ENCODE results near the gene KLHDC10. TPM values are rescaled to one million over a fixed set of nuclear protein-coding genes. Genes with fewer than 3 reads are reported as not detected.
A peak's percentile ranks its signal among the peaks of the same experiment; 100 is the strongest.
"Not testable (repeated sequence)": the region's sequence is repeated elsewhere in the genome, so short reads cannot be mapped to it uniquely, and the experiment has no call there.

KLHDC10 gene
- polyA plus RNA-seq, 12 donors: 36.4 to 107 (median 47.9) TPM

DNA sequence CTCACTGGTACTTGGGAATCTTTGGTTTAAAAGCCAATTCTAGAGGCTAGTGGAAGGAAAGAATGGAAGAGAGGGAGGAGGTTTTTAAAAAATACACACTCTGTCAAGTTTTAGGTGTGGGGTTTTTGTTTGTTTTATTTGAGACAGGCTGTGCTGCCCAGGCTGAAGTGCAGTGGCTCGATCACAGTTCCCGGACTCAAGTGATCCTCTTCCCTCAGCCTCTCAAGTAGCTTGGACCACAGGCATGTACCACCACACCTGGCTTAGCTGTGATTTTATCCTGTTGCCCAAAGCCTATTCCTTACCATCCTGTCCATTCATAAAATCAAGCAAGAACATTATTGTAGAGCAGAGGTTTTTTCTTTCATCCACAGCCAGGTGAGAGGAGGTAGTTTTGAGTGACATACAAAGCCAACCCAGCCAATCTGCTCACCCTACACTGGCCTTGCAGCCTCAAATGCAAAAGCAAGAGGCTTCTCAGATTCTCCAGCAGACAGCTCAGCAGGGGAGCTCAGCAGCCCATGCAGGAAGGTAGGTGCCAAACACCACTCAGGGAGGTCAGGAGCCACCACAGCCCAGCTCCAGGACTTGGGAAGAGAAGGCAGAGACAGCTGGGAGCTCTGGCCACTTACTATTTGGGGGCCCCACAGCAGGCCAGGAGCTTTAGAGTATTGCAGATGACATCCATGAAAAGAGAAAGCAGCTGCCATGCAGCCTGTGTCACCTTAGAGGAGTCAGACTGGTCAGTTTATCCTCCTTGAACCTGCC, 69.0 kb downstream of the KLHDC10 start:
- no peak for DNase-seq

DNA sequence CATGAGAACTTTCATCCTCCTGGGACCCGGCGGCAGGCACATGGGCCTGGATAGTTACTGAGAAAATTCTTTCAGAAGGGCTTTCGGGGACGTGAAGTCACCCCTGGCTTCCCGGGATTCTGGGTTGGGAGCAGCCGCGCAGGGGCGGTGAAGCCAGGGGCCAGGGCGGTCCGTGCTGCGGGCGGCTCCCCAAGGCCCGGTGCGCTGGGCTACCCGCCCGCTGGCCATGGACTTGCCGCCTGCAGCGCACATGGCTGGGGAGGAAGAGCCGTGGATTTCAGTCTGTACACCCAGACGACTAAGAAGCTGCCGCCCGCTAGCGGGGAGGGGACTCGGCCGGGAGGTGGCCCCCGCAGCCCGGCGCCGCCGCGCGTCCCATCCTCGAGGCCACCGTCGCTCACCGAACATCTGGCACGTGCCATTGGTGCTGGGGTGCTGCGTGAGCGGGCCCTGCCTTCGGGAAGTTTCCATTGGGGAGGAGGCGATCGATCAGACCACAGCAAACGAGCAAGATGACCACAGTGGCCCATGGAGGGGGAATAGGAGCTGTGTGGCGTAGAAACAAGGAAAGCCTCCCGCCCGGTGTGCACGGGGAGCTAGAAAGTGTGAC, 70.3 kb downstream of the KLHDC10 start:
- no peak for DNase-seq

DNA sequence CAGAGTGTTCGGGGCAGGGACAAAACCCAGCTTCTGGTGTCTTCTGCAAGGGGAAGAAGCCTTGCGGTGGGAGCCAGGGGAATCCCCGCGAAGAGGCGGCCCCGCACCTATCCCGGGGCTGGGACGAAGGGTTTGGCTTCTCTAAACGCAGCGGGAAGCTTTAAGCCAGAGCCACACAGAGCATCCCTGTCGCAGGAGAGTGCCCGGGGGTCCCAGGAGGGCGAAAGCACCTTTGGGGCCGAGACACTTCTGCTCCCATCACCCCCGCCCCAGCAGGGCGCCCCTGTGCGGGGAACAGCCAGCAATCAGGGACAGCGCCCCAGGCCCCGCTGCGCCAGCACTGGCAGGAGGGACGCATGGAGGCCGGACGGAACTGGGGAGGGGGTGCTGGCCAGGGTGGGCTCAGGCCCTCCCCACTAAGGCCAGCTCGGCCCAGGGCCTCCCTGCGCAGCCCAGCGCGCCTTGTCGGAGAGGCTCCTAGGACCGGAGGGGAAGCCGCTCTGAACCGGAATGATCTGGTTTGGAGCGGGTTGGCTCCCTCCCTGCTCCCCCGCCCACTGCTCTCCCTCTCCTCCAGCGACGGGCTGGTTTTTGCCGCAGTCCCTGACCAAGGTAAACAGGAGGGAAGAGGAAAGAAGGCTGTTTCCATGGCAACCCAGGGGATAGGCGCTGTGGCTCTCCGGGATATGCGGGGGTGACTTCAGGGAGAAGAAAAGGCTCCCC, 71.0 kb downstream of the KLHDC10 start:
- DNase-seq: peak; percentile 92

DNA sequence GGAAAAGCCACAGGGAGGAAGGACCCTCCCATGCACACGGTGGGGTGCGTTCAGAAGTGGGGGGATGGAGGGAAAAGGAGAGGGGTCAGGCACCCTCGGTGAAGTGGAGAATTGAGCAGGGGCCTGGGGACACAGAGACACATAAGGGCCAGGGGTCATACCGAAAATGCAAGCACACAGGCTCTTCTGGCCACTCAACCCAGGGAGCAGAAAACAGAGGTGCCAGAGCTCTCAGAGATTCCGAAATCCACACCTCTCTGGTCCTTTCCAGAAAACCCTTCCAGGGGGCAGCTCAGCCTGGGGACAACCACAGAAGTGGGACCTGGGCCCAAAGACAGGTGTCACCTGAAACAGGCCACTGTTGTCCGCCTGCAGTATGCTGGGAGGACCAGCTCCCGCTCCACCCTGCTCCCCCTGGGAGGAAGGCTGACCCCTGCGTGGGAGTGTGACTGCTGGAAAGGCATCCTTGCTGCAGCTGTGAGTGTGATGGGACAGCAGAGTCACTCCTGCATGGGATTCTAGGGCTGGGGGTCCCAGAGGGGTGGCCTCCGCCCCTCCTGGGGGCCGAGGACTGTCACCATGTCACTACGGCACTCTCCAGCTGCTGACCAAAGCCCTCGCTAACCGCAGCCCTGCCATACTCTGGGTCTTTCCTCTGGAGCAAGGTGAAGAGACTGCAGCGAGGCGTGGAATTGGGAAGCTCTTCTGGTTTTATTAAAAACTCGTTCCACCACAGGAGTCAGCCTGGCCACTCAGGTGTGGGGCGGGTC, 71.7 kb downstream of the KLHDC10 start:
- DNase-seq: no peak

DNA sequence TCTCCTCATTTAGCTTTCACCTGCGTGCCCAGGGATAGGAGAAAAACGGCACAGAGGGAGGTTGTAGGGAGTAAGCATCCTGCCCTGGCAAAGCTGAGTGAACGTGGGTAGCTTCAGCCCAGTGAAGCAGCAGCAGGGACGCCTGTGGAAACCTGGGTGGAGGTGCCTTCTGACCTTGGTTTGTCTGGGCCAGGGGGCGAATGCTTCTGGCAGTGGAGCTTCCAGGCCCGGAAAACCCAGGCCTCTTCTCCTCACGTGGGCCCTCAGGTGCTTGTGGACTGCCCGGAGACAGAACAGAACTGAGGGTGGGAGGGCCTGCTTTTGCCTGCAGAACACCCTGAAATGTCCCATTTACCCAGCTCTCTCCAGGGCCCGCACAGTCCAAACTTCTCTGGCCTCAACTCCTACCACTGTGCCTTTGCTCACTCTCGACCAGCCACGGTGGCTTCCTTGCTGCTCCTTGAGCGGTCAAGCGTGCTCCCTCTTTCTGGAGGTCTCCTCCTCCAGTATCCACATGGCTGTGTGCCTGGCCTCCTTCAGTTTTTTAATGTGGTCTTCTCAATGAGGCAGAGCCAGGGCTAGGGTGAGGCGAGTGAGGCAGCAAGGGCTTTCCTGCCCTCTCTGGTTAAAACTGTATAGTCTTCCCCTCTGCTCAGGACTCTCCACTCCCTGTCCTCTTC, 72.5 kb downstream of the KLHDC10 start:
- DNase-seq: no peak

DNA sequence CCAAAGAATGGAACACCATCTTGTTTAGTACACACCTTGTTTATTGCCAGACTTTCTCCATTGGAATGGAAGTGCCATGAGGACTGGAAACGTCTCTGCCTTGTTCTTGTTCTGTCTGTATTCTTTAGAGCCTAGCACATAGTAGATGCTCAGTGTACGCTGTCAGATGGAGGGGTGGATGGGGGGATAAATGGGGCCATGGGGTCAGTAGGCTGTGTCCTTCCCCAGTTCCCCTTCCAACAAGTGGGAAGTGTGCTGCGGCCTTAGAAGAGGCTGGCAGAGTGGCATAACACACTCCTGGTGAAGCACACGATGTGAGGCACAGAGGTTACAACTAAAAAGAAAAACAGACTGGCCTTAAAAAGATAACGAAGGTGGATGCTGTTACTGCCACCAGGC, 73.0 kb downstream of the KLHDC10 start:
- DNase-seq: no peak

DNA sequence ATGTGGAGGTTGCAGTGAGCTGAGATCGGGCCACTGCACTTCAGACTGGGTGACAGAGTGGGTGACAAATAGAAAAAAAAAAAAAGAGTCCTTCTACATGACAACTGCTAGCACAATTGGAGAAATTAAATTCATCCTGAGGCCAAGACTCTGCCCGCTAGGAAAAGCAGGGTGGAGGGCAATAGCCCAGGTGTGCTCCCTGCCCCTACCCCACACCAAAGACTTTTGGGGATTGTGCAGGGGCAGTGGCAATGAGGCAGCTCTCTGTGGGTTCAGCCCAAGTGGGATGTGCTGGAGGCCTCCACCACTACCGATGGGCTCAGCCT, 73.6 kb downstream of the KLHDC10 start:
- no peak for DNase-seq

DNA sequence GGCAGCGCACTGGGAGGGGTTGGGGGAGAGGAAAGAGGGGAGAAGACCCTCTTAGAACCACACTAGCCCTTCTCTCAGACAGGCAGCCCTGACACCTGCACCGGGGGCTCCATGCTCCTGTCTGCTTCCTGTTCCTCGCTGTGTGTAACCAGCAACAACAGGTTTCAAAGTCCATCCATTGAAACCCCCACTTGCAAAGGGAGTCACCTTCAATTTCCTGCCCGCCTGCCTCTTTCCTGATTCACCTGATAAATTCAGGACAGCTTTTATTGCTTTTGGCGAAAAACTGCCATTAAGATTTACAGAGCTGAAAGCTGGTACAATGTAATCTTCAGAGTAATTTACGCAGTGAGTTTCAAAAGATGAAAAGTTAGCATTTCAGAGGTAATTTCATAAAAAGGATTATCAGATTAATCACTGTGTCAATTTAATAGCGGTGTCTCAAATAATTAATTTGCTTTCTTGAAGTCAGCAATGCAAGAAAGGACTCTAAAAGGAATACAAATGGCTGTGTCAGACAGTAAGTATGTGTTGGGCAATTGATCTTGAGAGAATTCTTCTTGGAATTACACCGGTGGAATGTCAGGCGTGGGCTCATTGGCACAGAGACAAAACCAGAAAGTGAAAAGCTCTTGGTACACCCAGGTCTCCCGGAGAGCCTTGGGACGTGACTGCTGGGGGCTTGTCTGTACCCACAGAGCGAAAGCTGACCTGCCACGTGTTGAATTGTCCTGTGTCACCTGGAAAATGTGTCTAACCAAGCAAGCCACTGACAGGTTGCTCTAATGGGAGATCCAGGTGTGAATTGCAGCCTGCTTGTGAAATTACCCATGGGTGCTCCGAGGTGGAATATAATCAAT, 74.2 kb downstream of the KLHDC10 start:
- DNase-seq: no peak

DNA sequence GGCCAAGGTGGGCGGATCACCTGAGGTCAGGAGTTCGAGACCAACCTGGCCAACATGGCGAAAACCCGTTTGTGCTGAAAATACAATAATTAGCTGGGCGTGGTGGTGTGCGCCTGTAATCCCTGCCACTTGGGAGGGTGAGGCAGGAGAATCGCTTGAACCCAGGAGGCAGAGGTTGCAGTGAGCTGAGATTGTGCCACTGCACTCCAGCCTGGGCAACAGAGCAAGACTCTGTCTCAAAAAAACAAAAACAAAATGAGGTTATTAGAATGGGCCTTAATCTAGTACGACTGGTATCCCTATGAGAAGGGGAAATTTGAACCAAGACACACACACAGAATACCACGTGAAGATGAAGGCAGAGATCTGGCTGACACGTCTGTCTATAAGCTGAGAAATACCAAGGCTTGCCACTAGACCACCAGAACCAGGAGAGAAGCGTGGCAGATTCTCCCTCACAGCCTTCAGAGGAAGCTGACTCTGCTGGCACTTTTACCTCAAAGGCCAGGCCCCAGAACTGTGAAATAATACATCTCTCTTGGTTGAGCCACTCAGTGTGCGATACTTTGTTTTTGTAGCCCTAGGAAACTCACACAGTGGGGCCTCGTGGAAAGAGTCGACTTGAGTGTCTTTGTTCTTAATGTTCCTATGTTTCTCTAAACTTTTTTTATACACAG, 75.2 kb downstream of the KLHDC10 start:
- no peak for DNase-seq

DNA sequence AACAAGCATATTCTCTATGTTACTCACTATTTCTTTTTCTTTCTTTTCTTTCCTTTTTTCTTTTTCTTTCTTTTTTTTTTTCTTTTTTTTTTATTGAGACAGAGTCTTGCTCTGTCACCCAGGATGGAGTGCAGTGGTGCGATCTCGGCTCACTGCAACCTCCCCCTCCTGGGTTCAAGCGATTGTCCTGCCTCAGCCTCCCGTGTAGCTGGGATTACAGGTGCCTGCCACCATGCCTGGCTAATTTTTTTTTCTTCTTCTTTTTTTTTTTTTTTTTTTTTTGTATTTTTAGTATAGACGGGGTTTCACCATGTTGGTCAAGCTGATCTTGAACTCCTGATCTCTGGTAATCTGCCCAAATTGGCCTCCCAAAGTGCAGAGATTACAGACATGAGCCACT, 75.8 kb downstream of the KLHDC10 start:
- DNase-seq: not testable (repeated sequence)

DNA sequence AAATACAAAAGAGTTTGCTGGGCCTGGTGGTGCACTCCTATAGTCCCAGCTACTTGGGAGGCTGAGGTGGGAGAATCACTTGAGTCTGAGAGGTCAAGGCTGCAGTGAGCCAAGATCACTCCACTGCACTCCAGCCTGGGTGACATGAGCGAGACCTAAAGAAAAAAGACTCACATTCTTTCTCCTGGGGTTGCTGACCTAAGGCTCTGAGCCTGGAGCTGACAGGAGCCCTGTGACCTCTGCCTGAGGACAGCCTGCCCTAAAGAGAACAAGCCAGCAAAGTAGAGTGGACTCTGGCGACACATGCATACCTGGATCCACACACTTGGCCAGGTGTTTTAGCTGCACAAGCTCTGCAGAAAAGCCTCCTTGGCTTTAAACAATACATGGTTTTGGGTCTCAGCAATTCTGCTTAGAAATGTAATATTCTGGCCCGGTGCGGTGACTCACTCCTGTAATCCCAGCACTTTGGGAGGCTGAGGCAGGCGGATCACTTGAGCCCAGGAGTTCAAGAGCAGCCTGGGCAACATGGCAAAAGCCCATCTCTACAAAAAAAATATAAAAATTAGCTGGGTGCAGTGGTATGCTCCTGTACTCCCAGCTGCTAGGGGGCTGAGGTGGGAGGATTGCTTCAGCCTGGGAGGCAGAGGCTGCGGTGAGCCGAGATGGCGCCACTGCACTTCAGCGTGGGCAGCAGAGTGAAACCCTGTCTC, 76.5 kb downstream of the KLHDC10 start:
- no peak for DNase-seq

DNA sequence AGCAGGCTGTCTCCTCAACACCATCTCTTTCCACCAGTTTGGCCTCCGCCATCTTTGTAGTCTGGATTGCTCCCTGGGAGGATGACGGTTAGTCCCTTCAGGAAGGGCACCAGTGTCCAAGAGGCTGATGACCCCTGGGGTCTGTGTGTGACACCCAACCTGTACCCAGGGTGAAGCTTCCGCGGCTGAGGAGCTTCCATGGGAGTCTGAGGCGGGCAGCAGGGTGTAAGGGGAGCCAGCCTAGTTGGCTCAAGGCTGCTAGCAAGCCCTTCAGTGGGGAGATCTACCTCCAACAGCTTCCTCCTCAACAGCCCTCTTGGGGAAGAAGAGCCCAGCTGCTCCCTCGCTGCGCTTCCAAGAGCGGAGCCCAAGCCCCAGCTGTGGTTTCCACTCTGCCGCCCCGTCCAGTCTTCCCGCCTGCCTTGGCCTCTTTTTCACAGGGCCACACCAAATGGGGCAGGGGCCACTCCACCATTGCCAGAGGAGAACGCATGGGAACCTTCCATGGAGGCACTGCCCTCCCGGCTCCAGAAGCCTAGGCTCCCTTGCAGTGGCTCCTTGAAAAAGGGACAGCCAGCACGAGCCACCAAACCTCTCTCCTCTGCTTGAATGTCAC, 77.5 kb downstream of the KLHDC10 start:
- DNase-seq: no peak

DNA sequence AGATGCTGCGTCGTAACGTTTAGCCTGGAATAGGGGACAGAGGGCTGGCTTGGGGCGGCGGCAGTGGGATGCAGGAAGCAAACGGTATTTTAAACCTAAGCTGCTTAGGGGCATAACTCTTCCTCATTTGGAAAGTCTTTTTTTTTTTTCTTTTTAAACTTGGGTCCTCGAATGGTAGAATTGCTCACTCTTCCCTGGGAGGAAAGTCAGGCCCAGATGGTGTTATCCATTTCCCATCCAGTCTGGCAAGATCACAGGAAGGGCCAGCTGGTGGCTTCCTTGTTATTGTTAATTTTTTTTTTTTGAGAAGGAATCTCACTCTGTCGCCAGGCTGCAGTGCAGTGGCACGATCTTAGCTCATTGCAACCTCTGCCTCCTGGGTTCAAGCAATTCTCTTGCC, 78.2 kb downstream of the KLHDC10 start:
- DNase-seq: no peak

DNA sequence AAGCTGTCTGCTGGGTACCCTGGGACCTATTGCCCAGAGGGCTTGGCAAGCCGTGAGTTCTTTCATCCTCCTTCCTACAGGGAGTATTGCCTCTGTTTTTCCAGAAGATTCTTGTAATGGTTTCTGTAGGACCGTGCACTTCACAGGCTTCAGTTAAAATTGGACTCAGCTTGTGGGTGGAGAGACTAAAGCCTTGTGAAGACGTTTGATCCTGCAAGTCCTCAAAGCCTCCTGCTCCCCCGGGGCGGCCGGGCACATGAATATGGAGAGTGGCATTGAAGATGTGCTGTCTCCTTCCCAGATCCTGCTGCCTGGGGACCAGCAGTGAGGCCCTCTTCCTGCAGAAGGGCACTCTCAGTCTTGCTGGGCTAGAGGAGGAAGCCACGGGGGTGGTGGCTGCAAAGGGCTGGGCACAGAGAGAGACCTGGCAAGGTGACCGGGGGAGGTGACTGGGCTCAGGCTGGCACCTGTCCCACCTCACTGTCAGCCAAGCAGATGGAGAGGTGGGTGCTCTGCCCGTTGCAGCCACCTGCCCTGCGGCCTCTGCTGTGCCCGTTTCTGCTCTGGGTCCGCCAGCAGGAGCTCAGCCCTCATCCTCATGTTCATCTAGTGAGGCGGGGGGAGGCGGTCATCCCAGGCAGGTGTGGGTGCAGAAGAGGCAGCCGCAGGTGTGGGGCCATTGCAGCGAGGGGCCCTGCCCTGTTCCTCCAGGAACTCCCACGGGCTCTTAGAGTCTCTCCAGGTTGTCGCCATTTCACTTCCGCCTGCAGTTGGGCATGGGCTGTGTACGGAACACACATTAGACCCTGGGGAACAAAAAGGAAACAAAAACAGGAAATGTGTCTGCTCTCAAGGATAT, 79.2 kb downstream of the KLHDC10 start:
- no peak for DNase-seq

DNA sequence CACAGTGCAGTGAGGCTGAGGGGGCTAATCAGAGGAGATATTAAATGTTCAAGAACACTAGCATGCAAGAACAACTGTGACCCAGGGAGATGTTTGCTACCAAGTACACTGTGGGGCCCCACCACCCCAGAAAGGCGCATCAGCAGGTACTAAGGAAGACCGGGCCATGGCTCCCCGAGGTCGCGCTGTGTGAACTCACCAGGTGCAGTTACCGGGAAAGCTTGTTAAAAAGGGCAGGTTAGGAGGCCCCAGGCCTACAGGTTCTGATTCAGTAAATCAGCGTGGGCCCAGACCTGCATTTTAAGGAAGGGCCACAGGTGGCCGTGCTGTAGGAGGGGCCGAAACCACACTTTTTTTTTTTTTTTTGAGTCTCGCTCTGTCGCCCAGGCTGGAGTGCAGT, 80.3 kb downstream of the KLHDC10 start:
- no peak for DNase-seq

DNA sequence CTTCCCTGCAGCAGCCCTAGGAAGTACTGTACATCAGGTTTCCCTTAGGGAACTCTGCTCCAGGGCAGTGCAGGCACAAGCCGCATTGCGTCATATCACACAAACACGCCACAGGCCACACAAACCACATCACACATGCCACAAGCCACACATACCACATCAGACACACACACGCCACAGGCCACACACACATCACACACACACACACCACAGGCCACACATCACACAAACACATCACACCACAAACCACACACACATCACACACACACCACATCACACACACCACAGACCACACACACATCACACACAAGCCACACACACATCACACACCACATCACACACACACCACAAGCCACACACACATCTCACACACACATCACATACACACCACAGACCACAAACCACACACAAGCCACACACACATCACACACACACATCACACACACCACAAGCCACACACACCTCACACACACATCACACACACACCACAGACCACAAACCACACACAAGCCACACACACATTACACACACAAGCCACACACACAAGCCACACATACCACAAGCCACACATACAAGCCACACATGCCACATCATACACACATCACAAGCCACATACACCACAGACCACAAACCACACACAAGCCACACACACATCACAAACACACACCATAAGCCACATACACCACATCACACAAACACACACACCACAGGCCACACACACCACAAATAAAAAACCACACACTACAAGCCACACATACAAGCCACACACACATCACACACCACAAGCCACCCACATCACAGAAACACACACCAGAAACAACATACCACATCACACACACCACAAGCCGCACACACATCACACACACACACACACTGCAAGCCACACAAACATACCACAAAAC, 81.5 kb downstream of the KLHDC10 start:
- DNase-seq: no peak

Data from muscle of arm (tissue), 12 donors.